SKM-1 treated with dmso at 0.1 percent for 144 hours (cell line): Measurements from ENCODE around the gene CPSF4L.

Experiments
- DNase-seq: peaks from one replicate; lab custom pipeline; 2025; ENCODE audit not compliant: unreplicated experiment; lab: John Stamatoyannopoulos, UW

Gene CPSF4L

DNA sequence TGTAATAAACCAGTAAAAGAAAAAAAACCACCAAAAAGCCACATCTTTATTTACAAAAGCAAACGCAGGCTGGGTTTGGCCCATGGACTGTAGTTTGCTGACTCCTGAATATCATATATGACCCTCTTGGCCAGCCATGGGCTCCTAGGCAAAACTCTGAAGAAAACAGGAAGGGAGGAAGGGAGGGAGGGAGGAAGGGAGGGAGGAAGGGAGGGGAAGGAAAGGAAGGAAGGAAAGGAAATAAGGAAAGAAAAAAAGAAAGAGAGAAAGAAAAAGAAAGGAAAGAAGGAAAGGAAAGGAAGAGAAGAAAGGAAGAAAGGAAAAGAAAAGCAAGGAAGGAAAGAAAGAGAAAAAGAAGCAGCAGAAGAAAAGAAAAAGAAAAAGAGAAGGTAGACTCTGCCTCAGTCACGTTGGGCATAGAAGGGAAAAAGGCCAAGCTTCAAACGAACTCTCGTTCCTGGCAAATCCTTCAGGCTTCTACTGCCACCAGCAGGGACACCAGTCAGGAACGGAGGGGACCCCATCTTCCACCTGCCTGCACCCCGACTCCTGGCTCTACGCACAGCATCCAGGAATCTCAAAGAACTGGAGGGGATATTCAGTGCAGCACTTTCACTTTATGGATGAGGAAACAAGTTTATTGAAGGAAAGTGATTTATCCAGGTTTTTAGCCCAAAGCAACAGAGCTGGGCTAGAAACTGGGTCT, 28.0 kb upstream of the CPSF4L start:
- DNase-seq: no peak

DNA sequence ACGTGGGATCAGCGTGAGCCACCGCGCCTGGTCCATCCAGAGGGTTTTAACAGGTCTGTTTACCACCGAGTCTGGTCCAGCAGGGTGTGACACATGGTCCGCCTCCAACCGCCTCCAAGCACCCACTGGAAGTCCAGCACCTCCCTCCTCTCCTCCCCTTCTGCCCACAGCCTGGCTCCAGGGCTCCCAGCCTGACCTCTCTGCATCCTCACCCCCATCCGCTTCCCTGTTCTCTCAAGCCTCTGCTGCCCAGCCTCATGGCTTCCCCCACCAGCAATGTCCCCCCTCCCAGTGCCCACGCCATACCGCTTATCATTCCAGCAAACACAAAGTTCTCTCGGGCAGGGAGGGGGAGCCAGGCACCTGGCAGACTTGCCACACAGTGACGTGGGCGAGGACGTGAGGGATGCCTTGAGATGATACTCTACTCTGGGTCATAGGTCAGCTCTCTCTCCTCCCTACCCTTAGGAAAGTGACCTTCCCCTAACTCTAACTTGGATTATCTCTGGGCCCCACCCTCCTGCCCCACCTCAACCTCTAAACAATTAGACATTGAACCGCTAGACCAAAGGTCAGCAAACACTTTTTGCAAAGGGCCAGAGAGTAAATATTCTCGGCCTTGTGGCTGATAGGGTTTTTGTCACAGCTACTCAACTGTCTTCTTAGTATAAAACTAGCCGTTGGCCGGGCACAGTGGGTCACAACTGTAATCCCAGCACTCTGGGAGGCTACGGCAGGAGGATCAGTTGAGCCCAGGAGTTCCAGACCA, 27.0 kb upstream of the CPSF4L start:
- no peak for DNase-seq

DNA sequence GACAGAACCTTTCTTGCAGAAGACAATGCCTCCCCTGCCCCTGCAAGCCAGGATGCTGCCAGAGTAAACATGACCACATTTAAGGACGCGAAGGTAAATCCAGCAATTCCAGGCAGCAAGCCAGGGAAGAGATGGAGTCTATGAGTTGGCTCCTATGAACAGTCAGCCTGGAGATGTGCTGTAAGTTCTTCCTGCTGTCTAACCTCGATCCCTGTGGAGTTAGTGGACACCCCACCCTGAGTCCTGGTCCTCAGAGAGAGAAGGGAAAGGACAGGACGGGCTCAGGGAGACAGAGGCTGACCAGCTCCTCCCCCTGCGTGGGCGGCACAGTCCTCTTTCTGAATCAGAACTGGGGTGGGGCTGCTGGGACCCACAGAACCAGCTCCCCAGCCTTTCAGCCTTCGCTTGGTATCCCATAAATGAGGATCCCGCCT, 25.2 kb upstream of the CPSF4L start:
- no peak for DNase-seq

DNA sequence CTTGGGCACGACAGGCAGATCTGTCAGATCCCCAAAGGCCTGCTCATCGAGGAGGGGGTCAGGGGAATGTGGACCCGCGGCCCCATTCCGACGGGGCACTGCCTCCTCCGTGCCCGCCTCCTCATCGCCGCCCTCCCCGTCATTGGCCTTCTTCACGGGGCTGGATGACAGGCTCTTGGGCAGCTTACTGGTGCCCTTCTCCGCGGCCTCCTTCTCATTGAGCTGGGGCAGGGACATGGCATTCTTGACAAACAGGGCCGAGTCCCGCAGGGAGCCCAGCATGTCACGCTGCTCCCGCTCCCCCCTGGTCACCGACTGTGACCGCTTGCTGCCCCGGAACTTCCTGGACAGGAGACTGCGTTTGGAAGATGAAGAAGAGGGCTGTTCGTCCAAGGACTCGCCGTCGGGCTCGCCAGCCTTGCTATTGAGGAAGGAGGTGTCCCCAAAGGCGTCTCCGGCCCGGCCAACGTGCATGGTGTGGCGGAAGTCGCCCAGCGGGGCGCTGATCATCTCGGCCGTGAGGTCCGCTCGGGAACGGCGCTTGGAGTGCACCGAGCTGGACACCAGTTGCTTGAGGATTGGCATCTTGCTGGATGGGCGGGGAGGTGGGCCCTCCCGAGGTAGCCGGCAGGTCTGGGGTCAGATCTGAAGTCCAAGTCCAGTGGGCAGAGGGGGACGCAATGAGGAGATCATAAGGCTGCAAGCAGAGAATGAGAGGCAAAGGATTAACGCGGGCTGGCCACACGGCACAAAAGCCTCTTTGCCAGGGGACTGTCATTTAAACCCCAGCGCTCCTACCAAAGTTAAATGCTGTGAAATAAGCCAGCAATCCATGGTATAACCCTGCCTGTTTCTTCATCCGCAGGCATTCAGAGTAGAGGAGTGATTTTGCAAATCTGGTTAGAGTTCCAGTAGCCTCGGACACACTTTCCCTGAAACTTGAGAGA, 24.5 kb upstream of the CPSF4L start:
- DNase-seq: no peak

DNA sequence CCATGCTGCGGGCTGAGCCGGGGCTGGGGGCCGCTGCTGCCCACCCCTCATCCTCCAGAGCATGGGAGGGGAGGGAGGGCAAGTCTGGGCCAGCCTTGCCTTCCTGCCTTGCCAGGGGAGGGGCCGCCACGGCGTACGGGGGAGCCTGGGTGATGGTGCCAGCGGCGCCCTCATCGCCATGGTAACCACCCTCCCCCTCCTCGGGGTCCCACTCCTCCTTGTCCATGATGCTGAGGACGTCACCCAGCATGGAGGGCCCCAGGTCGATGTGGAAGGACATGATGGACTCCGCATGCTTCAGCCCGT, 23.9 kb upstream of the CPSF4L start:
- DNase-seq: no peak

DNA sequence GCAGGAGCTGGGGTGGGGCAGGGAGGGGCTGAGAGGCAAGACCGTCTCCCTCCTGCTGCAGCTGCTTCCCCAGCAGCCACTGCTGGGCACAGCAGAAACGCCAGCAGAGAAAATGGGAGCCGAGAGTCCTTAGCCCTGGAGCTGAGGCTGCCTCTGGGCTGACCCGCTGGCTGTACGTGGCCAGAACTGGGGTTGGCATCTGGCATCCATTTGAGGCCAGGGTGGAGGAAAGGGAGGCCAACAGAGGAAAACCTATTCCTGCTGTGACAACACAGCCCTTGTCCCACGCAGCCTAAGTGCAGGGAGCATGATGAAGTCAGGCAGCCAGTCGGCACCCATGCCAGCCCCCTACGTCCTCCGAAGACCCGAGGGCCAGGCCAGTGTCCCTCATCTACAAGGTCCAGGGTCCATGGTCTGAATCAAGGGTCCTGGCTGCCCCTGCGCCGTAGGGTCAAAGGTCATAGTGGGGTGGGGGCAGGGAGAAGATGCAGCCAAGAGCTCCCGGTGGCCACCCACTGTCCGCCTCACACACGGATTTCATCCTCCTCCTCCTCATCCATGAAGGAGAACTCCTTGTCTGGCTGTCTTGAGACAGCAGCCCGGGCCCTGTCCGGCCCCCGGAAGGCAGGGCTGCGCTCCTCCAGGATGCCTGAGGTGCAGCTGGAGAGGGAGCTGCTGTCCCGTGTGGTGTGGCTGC, 23.4 kb upstream of the CPSF4L start:
- DNase-seq: no peak

DNA sequence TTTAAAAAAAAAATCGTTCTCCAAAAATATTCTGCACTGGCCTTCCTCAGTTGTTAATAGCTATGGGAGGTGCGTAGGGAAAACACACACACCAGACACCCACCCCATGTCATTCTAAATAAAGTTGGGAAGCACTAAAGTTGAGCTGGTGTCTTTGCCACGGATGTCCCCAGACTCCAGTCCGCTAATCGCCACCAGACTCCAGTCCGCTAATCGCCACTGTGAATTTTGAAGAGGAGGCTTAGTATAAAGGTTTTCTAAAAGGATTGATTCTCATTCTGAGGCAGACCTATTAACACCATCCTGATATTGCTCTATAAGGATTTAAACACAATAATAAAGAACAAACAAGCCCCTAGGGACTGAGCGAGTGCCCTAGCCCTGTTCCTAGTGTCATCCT, 22.7 kb upstream of the CPSF4L start:
- no peak for DNase-seq

DNA sequence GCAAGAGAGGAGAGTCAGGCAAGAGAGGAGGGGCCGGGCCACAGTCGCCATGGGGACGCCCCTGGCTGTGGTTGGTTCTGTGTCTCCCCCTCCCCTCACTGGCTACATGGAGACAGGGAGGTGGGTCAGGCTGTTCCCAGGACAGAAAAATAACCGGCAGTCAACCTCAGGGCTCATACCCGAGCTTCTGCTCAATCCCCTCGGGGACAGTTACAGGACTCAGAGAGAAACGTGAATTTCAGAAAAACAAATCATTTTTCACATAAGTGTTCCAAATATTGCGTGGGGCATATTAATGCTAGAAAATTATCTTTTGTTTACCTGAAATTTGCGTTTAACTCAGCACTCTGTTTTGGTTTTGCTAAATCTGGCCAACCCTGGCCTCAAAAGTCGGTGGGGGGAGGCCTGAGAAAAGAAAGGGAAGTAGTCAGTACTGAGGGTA, 22.2 kb upstream of the CPSF4L start:
- DNase-seq: no peak

DNA sequence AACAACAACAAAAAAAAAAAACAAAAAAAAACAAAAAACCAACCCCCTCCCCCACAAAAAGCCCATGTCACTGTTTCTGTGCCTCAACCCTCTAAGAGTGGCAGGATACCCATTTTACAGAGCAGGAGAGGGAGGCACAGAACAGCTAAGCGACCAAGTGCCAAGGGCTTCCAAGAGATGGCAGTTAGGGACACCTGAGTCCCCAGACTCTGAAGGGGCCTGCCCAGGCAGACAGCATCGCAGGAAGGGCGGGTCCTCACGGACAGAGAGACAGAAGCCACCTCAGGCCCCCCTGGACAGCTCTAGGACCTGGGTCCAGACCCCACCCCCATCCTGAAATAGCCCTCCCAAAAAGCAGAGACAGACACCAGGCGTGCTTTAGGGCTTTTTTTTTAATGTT, 21.6 kb upstream of the CPSF4L start:
- no peak for DNase-seq

DNA sequence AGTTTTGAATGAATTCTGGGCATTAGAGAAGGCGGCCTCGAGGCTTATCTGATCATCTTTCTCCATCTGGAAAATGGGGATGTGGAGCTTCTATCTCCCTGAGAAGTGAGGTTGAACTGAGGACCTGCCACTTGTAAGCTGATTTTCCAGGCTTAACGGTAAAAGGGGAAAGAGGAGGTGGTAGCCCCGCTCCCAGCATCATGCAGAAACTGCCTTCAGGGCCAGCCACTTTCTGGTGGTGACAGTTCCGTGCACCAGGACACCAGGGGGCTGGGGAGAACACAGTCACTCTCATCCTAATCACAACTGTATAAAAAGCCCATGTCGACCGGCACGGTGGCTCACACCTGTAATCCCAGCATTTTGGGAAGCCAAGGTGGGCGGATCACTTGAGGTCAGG, 20.9 kb upstream of the CPSF4L start:
- DNase-seq: no peak

DNA sequence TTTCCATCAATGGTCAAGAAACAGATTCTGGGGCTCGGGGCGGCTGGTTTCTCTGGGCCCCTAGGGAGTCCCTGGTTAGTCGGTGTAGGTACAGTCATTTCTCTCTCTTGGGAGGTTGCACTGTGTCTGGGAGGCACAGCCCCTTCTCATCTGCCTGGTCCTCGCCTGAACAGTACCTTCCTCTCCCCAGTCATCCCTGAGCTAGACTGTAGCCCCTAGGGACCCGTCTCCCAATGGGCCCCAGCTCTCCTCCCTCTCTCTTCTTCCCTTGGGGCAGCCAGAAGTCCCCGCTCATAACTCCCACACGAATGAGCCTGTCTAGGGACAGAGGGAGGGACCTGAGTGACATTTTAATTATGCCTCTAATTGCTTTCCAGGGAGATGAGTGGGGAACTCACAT, 20.2 kb upstream of the CPSF4L start:
- DNase-seq: no peak

DNA sequence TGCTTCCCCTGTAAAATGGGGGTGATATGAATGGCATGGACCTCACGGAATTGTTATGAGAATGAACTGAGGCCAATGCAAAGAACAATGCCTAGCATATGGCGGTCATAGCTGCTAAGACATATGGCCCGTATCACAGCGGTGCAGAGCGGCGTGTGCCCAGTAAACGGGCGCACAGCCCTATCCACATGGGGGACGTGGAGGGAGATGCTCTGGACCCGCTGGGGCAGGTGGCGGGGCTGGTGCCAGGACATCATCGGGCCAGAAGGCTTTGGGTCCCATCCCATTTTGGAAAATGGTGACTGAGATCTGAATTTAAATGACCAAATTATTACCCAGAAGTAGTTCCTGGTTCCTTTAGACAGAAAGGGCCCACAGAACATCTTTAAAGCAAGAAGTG, 18.5 kb upstream of the CPSF4L start:
- DNase-seq: no peak

DNA sequence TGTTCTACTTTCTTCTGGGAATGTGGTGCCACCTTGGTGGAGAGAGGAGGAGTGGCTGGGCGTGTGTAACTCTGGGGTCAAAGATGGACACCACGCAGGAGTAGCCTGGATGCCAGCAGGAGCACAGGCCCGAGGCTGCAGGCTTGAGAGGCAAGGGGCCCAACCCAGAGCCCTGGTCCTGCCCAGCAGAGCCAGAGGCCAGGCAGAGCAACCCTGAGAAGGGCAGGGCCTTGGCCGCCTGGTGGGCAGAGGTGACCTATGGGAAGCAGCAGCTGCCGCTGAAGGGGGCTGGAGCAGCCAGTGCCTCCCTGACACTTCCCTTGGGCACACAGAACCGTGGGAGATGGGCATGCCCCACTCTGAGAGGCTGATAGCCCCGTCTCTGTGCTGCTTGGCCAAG, 18.0 kb upstream of the CPSF4L start:
- DNase-seq: no peak

DNA sequence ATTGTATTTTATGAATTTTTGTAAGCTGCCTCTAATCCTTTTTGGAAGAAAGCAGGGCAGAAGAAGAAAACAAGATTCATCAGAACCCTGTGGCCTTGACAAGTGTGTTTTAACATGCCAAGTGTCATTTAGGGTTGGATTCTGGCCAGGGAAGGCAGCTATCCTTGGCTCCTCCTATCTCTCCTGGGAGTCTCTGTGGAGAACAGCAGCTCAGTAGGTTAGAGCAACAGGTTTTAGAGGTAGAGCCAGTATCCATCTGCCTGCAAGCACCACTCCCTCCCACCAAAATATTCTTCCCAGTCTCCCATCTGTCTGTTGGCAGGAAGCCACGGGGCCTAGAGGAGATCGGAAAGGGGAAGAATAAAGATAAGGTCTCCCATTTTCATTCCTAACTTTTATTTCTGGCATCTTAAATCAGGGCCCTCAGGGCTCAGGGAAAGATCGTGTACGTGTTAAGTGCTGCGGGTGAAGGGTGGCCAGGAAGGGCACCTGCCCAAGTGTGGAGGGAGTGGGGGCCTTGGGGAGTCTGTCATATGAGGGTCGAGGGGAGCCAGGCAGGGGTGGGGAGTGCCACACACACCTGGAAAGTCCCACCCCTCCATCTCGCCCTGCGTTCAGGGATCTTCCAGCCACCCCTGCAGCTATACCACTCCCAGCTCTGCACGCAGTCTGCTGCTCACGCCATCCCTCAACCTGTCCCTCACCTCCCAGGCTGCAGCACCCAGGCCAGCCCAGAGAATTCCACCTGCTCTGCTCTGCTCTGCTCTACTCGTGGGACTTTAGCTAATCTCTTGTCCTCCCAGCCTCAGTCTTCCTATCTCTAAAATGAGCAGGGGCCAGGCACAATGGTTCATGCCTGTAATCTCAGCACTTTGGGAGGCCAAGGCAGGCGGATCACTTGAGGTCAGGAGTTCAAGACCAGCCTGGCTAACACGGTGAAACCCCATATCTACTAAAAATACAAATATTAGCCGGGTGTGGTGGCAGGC, 17.1 kb upstream of the CPSF4L start:
- DNase-seq: no peak

DNA sequence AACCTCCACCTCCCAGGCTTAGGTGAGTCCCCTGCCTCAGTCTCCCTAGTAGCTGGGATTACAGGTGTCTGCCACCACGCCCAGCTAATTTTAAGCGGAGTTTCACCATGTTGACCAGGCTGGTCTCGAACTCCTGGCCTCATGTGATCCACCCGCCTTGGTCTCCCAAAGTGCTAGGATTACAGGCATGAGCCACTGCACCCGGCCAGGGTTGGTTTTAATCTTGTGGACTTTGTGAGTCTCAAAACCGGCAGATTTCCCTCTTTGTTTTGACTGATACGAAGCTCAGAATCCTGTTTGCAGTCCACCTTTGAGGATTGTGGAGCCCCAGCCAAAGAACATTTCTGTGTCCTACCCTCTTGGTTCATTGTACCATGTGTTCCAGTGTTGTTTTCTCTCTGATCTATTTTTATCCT, 16.4 kb upstream of the CPSF4L start:
- DNase-seq: no peak

DNA sequence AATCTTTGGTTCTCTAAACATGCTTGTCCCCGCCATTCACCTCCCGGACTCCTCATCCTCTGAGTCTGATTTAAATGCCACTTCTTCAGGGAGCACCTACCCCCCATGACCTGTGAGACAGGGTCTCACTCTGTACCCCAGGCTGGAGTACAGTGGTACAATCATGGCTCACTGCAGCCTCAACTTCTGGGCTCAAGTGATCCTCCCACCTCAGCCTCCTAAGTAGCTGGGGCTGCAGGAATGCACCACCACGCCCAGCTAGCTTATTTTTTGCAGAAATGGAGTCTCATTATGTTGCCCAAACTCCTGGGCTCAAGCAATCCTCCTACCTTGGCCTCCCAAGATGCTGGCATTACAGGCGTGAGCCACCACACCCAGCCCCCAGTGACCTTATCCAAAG, 12.8 kb upstream of the CPSF4L start:
- DNase-seq: no peak

DNA sequence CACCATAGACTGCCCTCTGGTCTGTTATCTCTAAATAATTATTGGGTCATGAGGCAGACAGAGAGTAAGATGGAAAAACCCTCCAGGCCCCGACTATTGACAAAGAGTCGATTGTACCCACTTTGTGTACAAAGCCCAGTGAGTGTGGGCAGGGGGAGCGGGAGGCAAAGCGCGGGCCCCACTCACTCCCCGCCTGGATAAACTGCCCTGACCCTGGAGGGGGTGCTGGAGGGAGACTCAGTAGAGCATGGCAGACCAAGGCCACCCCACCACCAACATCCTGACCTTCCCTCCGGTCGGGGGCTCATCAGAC, 11.2 kb upstream of the CPSF4L start:
- no peak for DNase-seq

DNA sequence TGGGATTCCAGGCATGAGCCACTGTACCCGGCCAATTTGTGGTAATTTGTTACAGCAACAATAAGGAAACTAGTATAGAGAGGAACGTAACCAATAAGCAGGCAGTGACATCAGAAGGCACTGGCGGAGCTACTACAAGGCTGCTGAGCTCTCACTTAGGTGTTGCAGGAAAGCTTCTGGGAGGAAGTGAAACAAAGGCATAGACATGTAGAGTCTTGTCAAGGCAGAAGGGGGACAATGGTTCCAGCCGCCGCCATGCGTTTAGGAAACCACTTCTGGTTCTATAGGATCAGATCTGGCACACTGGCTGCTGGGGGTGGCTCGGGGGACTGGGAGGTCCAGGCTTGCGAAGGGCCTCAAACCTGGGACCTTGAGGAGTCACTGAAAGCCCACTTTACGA, 9.4 kb upstream of the CPSF4L start:
- peak; percentile 93 for DNase-seq

DNA sequence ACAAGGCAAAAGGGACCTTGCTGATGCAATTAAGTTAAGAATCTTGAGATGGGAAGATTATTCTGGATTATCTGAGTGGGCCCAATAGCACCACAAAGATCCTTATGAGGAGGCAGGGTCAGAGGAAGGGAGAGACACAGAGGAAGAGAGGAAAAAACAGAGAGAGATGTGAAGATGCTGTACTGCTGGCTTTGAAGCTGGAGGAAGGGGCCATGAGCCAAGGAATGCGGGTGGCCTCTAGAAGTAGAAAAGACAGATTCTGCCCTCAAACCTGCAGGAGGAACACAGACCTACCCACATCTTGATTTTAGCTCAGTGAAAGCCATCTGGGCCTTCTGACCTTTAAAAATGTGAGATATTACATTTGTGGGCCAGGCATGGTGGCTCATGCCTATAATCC, 8.1 kb upstream of the CPSF4L start:
- no peak for DNase-seq

DNA sequence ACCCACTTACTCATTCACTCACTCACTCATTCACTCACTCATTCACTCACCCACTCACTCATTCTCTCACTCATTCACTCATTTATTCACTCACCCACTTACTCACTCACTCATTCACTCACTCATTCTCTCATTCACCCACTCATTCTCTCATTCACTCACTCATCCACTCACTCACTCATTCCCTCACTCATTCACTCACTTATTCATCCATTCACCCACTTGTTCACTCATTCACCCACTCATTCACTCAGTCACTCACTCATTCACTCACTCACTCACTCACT, 7.6 kb upstream of the CPSF4L start:
- DNase-seq: no peak
